WTC11 (cell line): ENCODE data around the gene SLC25A11. TPM values are rescaled to one million over a fixed set of nuclear protein-coding genes. Genes with fewer than 3 reads are reported as not detected.

ENCODE experiments used
- ATAC-seq: fragments of 200-7000 bp; cut with Tn5 transposase; 2 replicates; pipeline ENCODE4 v1.10.0; 2021; ENCODE audit warnings: mild to moderate bottlenecking, moderate library complexity
- CTCF ChIA-PET: fragments of 300-600 bp; sonication (Branson Sonifier 250); formaldehyde crosslinking; loops from one replicate; lab custom pipeline; 2021; ENCODE audit warnings: antibody characterized with exemption; lab: Charles Lee
- POLR2A ChIA-PET: fragments of 350-600 bp; sonication (Branson Sonifier 250); formaldehyde crosslinking; loops from one replicate; lab custom pipeline; 2021; ENCODE audit warnings: antibody characterized with exemption; lab: Charles Lee
- DNase-seq: peaks from one replicate; pipeline ENCODE4 v3.0.0; 2021; ENCODE audit warnings: low spot score
- H3K27ac Mint-ChIP-seq: 2 replicates; pipeline ENCODE4 v1.8.0; 2021; ENCODE audit warnings: mixed read lengths
- H3K27me3 Mint-ChIP-seq: 2 replicates; pipeline ENCODE4 v1.8.0; 2021; ENCODE audit warnings: low read depth, mild to moderate bottlenecking, moderate library complexity, mixed read lengths
- H3K36me3 Mint-ChIP-seq: 2 replicates; pipeline ENCODE4 v1.8.0; 2021; ENCODE audit warnings: mixed read lengths
- H3K4me1 Mint-ChIP-seq: 2 replicates; pipeline ENCODE4 v1.8.0; 2022; ENCODE audit warnings: mixed read lengths
- H3K4me3 Mint-ChIP-seq: 2 replicates; pipeline ENCODE4 v1.8.0; 2021; ENCODE audit warnings: mild to moderate bottlenecking, moderate library complexity, mixed read lengths
- H3K9me3 Mint-ChIP-seq: 2 replicates; pipeline ENCODE4 v1.8.0; 2021; ENCODE audit warnings: mixed read lengths
- ATF6 ChIP-seq: sonication (generic); formaldehyde crosslinking; IDR thresholded peaks from 2 replicates; pipeline ENCODE4 v1.8.1; 2023; ENCODE audit warnings: mild to moderate bottlenecking, missing genetic modification reagents
- CTCF ChIP-seq: fragments of 200-600 bp; IDR thresholded peaks from 2 replicates; pipeline ENCODE4 v1.8.0; 2022; ENCODE audit warnings: antibody characterized with exemption
- ERG ChIP-seq: fragments of 250-450 bp; sonication (Bioruptor Pico); IDR thresholded peaks from 2 replicates; pipeline ENCODE4 v1.8.0; 2021; ENCODE audit warnings: mild to moderate bottlenecking
- ETV6 ChIP-seq: sonication (generic); formaldehyde crosslinking; IDR thresholded peaks from 2 replicates; pipeline ENCODE4 v1.8.1; 2022; ENCODE audit warnings: mild to moderate bottlenecking, missing genetic modification reagents
- FOXP4 ChIP-seq: sonication (generic); formaldehyde crosslinking; IDR thresholded peaks from 2 replicates; pipeline ENCODE4 v1.8.0; 2022; ENCODE audit warnings: mild to moderate bottlenecking, missing genetic modification reagents
- IRF2 ChIP-seq: sonication (generic); formaldehyde crosslinking; IDR thresholded peaks from 2 replicates; pipeline ENCODE4 v1.8.0; 2022; ENCODE audit warnings: low read depth, missing genetic modification reagents, borderline replicate concordance
- KAT7 ChIP-seq: sonication (generic); formaldehyde crosslinking; IDR thresholded peaks from 2 replicates; pipeline ENCODE4 v1.8.1; 2023; ENCODE audit warnings: missing genetic modification reagents, mild to moderate bottlenecking, borderline replicate concordance
- TP53 ChIP-seq: sonication (generic); formaldehyde crosslinking; IDR thresholded peaks from 2 replicates; pipeline ENCODE4 v1.8.1; 2023; ENCODE audit warnings: mild to moderate bottlenecking, missing genetic modification reagents
- ZNF121 ChIP-seq: sonication (generic); formaldehyde crosslinking; IDR thresholded peaks from 2 replicates; pipeline ENCODE4 v1.8.0; 2023; ENCODE audit warnings: missing genetic modification reagents
- ZNF263 ChIP-seq: sonication (generic); formaldehyde crosslinking; IDR thresholded peaks from 2 replicates; pipeline ENCODE4 v1.8.1; 2022; ENCODE audit warnings: low read depth, mild to moderate bottlenecking, moderate library complexity, missing genetic modification reagents
- ZNF317 ChIP-seq: sonication (generic); formaldehyde crosslinking; IDR thresholded peaks from 2 replicates; pipeline ENCODE4 v1.8.1; 2023; ENCODE audit warnings: low read depth, mild to moderate bottlenecking, moderate library complexity, missing genetic modification reagents, borderline replicate concordance
- ZNF512 ChIP-seq: sonication (generic); formaldehyde crosslinking; IDR thresholded peaks from 2 replicates; pipeline ENCODE4 v1.8.1; 2022; ENCODE audit warnings: missing genetic modification reagents, borderline replicate concordance
- total RNA-seq: library from RNA; stranded (reverse); gene quantifications from 3 replicates; pipeline ENCODE4 v1.2.3, GENCODE V29; 2021

SLC25A11 gene
- total RNA-seq, 1 experiment from 2014 or later = 73.7 TPM

- POLR2A ChIA-PET = interaction anchor here (1.7 kb wide), 1 partner anchor 63 kb away, joined by 5 read pairs; no protein-coding TSS in a partner anchor
- Mint-ChIP-seq H3K9me3 (no peaks in the 10 kb centered on the region), H3K4me3 (no peak overlapping the region)
Observed at GRCh38 chr17:4972322-4972721, 32.5 kb upstream of the SLC25A11 start.

More at GRCh38 chr17:4972322-4972721, 32.5 kb upstream of the SLC25A11 start:
- ATAC-seq (no peak), DNase-seq (no peak)
- peaks cover 5% of the 10 kb centered on the region for H3K36me3 Mint-ChIP-seq
- H3K27me3 Mint-ChIP-seq = peaks cover 58% of the 10 kb centered on the region
- CTCF ChIA-PET = no interaction called here
- TF ChIP-seq KAT7 (CRISPR knock-in tag) = no peak
- no peak for TF ChIP-seq ZNF263 (CRISPR knock-in tag)
- no peak for TF ChIP-seq ATF6 (CRISPR knock-in tag)
- TF ChIP-seq CTCF = no peak
- no peak for TF ChIP-seq FOXP4 (CRISPR knock-in tag)
- TF ChIP-seq ZNF512 = no peak
- no peak for TF ChIP-seq ETV6 (CRISPR knock-in tag)
- TF ChIP-seq ERG (CRISPR knock-in tag) = no peak
- no peak for TF ChIP-seq TP53 (CRISPR knock-in tag)
- no peak for TF ChIP-seq ZNF317
- no peak for TF ChIP-seq ZNF121 (CRISPR knock-in tag)
- TF ChIP-seq IRF2 (CRISPR knock-in tag) = no peak
- H3K27ac Mint-ChIP-seq = peak overlapping the region; percentile 66; the same call in 1 of the 2 replicates
- H3K4me1 Mint-ChIP-seq = peaks cover 24% of the 10 kb centered on the region
